Gastrocnemius medialis (tissue), 4 donors: Measurements from ENCODE around the gene GNMT. TPM values are rescaled to one million over a fixed set of nuclear protein-coding genes. Genes with fewer than 3 reads are reported as not detected.
A peak's percentile ranks its signal among the peaks of the same experiment; 100 is the strongest.

Experiments
- ATAC-seq, 2 donors: fragments of 150-250 bp; one replicate each; pipeline ENCODE4 v1.9.1; 2016
- DNase-seq, 2 donors: peaks; one replicate each; pipeline ENCODE4 v3.0.0-alpha.2; 2019
- H3K27ac ChIP-seq, 4 donors: fragments of 200-600 bp; sonication (generic); 1 replicate in 1 of 4; 2 replicates in 3 of 4; pipeline ENCODE4 v1.5.1; 2016 to 2018; ENCODE audit warnings: mild to moderate bottlenecking in 2 of 4, moderate library complexity in 1 of 4
- H3K27me3 ChIP-seq, 3 donors: fragments of 200-600 bp; sonication (generic) in 2 of 3; 1 replicate in 1 of 3; 2 replicates in 2 of 3; pipeline versions ENCODE4 v1.5.1 to v1.6.0; 2016 to 2019; ENCODE audit warnings: mild to moderate bottlenecking in 1 of 3, moderate library complexity in 1 of 3
- H3K36me3 ChIP-seq, 2 donors: fragments of 200-600 bp; sonication (generic) in 1 of 2; one replicate each; pipeline ENCODE4 v1.5.1; 2017 to 2018
- H3K4me1 ChIP-seq, 2 donors: fragments of 200-600 bp; sonication (generic) in 1 of 2; one replicate each; pipeline ENCODE4 v1.5.1; 2016 to 2017; ENCODE audit warnings: mild to moderate bottlenecking in 2 of 2
- H3K4me3 ChIP-seq, 4 donors: fragments of 200-600 bp; sonication (generic) in 3 of 4; 1 replicate in 1 of 4; 2 replicates in 3 of 4; pipeline ENCODE4 v1.5.1; 2016 to 2019; ENCODE audit warnings: mild to moderate bottlenecking in 2 of 4
- H3K9me3 ChIP-seq, 3 donors: fragments of 200-600 bp; sonication (generic) in 2 of 3; 1 replicate in 1 of 3; 2 replicates in 2 of 3; pipeline ENCODE4 v1.5.1; 2016 to 2019
- POLR2A ChIP-seq, 2 donors: fragments of 450-650 bp; IDR thresholded peaks; one replicate each; pipeline ENCODE4 v1.6.1; 2017; ENCODE audit warnings: antibody characterized with exemption in 2 of 2, mild to moderate bottlenecking in 2 of 2, moderate library complexity in 2 of 2
- in situ Hi-C, 4 donors: fragments of 200-750 bp; cut with MboI; loops; one replicate each; pipeline versions ENCODE4 v1.15.0 to v1.8.0; 2017; ENCODE audit warnings: low sequenced_read_pairs in 4 of 4
- intact Hi-C: fragments of 100-400 bp; cut with DNase I; formaldehyde crosslinking; loops from one replicate; pipeline ENCODE4 v1.15.1; 2023; ENCODE audit warnings: low total_unique reads
- total RNA-seq, 4 donors: library from RNA; depleted of rRNA; stranded (reverse); fragments of >200 nt; gene quantifications; one replicate each; pipeline versions ENCODE4 v1.1.0 to v1.2.3, GENCODE V29; 2016
- TF ChIP-seq, protein P1 (sequence below), 5 experiments: fragments of 450-650 bp in 3 of 5; fragments of 200-600 bp in 2 of 5; sonication (generic) in 2 of 5; IDR thresholded peaks in 4 of 5; conservative IDR thresholded peaks in 1 of 5; 1 replicate in 4 of 5; 2 replicates in 1 of 5; pipeline ENCODE4 v1.5.1; 2016 to 2019; ENCODE audit warnings: antibody characterized with exemption in 5 of 5, mild to moderate bottlenecking in 3 of 5, moderate library complexity in 3 of 5

GNMT gene
- total RNA-seq, 4 donors from 2014 or later: 0.42 to 1.1 (median 0.61) TPM; not detected in 1

DNA sequence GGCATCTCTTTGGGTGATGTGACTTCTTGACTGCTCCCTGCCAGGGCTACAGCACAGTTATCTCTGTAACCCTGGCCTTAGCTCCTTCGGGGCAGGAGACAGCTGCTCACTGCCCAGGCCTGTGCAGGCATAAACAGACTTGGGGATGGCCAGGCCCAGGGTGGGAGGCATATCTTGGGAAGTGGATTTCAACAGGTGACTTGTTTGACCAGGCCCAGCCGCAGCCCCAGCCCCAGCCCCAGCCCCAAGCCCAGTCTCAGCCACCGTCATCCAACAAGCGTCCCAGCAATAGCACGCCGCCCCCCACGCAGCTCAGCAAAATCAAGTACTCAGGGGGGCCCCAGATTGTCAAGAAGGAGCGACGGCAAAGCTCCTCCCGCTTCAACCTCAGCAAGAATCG is 45.7 kb downstream of the GNMT start:
- H3K36me3 ChIP-seq: peaks cover 0 to 48% of the 10 kb centered on the region in 2 donors
- ATAC-seq (no peak), DNase-seq (no peak)
- no peaks in the 10 kb centered on the region for H3K27me3 ChIP-seq
- peaks cover 6% of the 10 kb centered on the region in 2 donors for H3K4me1 ChIP-seq
- no peak overlapping the region for H3K27ac ChIP-seq
- intact Hi-C loops (no loop called here), in situ Hi-C loops (no loop called here)
- TF ChIP-seq, protein P1, sequence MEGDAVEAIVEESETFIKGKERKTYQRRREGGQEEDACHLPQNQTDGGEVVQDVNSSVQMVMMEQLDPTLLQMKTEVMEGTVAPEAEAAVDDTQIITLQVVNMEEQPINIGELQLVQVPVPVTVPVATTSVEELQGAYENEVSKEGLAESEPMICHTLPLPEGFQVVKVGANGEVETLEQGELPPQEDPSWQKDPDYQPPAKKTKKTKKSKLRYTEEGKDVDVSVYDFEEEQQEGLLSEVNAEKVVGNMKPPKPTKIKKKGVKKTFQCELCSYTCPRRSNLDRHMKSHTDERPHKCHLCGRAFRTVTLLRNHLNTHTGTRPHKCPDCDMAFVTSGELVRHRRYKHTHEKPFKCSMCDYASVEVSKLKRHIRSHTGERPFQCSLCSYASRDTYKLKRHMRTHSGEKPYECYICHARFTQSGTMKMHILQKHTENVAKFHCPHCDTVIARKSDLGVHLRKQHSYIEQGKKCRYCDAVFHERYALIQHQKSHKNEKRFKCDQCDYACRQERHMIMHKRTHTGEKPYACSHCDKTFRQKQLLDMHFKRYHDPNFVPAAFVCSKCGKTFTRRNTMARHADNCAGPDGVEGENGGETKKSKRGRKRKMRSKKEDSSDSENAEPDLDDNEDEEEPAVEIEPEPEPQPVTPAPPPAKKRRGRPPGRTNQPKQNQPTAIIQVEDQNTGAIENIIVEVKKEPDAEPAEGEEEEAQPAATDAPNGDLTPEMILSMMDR (IDR thresholded peaks at IDR 0.05 in 4 of 5, conservative IDR thresholded peaks at IDR 0.05 in 1 of 5): no peak
- no peak for TF ChIP-seq POLR2A (IDR thresholded peaks at IDR 0.05)
- no peaks in the 10 kb centered on the region for H3K9me3 ChIP-seq
- H3K4me3 ChIP-seq: no peak overlapping the region

DNA sequence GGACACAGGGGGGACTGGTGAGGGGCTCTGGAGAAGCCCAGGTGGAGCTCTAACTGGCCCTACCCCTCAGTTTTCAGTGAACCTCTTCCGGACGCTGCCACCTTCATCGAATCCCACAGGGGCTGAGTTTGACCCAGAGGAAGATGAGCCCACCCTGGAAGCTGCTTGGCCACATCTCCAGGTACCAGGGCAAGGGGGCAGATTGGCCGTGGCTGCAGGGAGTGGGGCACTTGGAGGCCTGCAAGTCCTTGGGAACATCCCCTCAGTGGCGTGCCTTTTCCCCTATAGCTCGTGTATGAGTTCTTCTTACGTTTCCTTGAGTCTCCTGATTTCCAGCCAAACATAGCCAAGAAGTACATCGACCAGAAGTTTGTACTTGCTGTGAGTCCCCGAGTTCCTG is 46.6 kb downstream of the GNMT start:
- in situ Hi-C loops: no loop called here

DNA sequence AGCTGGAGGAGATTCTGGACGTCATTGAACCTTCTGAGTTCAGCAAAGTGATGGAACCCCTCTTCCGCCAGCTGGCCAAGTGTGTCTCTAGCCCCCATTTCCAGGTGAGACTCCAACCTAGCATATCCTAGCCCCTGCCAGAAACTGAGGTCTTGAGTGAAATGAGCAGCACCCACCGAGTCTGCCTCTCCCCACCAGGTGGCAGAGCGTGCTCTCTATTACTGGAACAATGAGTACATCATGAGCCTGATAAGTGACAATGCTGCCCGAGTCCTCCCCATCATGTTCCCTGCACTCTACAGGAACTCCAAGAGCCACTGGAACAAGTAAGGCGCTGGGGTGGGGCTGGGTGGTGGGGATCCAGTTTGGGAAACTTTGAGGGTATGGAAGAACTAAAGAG is 48.6 kb downstream of the GNMT start:
- Histone ChIP-seq H3K4me1 (peaks cover 15 to 20% of the 10 kb centered on the region in 2 donors), H3K9me3 (no peaks in the 10 kb centered on the region), H3K27ac (peak overlapping the region in 1 of 4 donors; percentile 27), H3K27me3 (no peaks in the 10 kb centered on the region), H3K36me3 (peaks cover 0 to 58% of the 10 kb centered on the region in 2 donors), H3K4me3 (no peak overlapping the region)
- no peak for ATAC-seq
- peak in 1 of 2 donors; percentile 59 for DNase-seq
- intact Hi-C loops (loop anchor here (2.0 kb wide), 1 partner anchor 134 kb away; no protein-coding TSS in a partner anchor), in situ Hi-C loops (no loop called here)
- no peak for TF ChIP-seq POLR2A (IDR thresholded peaks at IDR 0.05)
- TF ChIP-seq, protein P1 (IDR thresholded peaks at IDR 0.05 in 4 of 5, conservative IDR thresholded peaks at IDR 0.05 in 1 of 5): peak in 4 of 5 experiments; percentile 46 to 56 (median 52)

More for the DNA sequence above, 46.6 kb downstream of the GNMT start:
- ATAC-seq (no peak), DNase-seq (no peak)
- H3K36me3 ChIP-seq: peaks cover 0 to 57% of the 10 kb centered on the region in 2 donors
- H3K27me3 ChIP-seq: no peaks in the 10 kb centered on the region
- peaks cover 6% of the 10 kb centered on the region in 2 donors for H3K4me1 ChIP-seq
- no peak overlapping the region for H3K27ac ChIP-seq
- TF ChIP-seq, protein P1 (IDR thresholded peaks at IDR 0.05 in 4 of 5, conservative IDR thresholded peaks at IDR 0.05 in 1 of 5): no peak
- TF ChIP-seq POLR2A (IDR thresholded peaks at IDR 0.05): no peak
- no peaks in the 10 kb centered on the region for H3K9me3 ChIP-seq
- intact Hi-C loops: no loop called here
- H3K4me3 ChIP-seq: no peak overlapping the region

DNA sequence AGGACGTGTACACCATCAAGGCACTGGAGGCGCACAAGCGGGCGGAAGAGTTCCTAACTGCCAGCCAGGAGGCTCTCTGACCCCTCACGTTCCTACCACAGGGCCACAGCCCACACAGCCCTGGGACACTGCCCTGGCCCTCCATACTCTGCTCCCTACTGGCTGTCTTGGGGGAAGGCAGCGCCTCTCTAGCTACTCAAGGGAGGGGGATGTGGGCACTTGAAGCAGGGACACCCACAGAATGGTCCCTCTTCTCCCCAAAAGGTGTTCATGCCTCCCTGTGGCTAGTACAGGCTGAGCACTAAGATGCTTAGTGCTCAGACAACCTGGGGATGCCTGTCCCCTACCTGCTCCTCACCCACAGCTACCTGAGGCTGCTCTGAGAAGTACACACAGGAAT is 50.7 kb downstream of the GNMT start:
- ATAC-seq (no peak), DNase-seq (no peak)
- H3K9me3 ChIP-seq: no peaks in the 10 kb centered on the region
- intact Hi-C loops (loop anchor here (10.0 kb wide), 2 partner anchors 796 to 1276 kb away; partner anchors contain the start of genes MRPS10 and TFEB), in situ Hi-C loops (loop anchor here in 1 of 4 donors (10.0 kb wide), 1 partner anchor 446 kb away; the partner anchor contains the start of gene UBR2)
- H3K27ac ChIP-seq: no peak overlapping the region
- H3K4me1 ChIP-seq: peaks cover 27 to 31% of the 10 kb centered on the region in 2 donors
- peaks cover 0 to 58% of the 10 kb centered on the region in 2 donors for H3K36me3 ChIP-seq
- no peak for TF ChIP-seq POLR2A (IDR thresholded peaks at IDR 0.05)
- TF ChIP-seq, protein P1 (IDR thresholded peaks at IDR 0.05 in 4 of 5, conservative IDR thresholded peaks at IDR 0.05 in 1 of 5): no peak
- H3K27me3 ChIP-seq: no peaks in the 10 kb centered on the region
- H3K4me3 ChIP-seq: no peak overlapping the region
